ENCODE measurements around the gene VIPR2. TPM values are rescaled to one million over a fixed set of nuclear protein-coding genes. Genes with fewer than 3 reads are reported as not detected.

The VIPR2 gene
- total RNA-seq, 6 experiments from 2014 or later, result 0.15 to 0.51 (median 0.26) TPM; not detected in 2

- Histone ChIP-seq H3K4me3 (no peak overlapping the region), H3K27ac (peak overlapping the region in 1 of 3 donors; percentile 18), H3K27me3 (no peaks in the 10 kb centered on the region), H3K4me1 (no peaks in the 10 kb centered on the region), H3K9me3 (no peaks in the 10 kb centered on the region), H3K36me3 (no peaks in the 10 kb centered on the region)
- peak; percentile 30 to 55 (median 52) for ATAC-seq
- intact Hi-C loops (cut with DNase I), result no loop called here
- no peak for DNase-seq
- TF ChIP-seq POLR2A (IDR thresholded peaks at IDR 0.05), result no peak
- TF ChIP-seq CTCF (IDR thresholded peaks at IDR 0.05), result no peak
- 62% methylated on average over 10 of the region's 12 CpGs for WGBS (ENCODE audit: insufficient coverage, low coverage, low lambda C conversion rate, missing lambda C conversion rate)
These were observed 76.2 kb downstream of the VIPR2 start for GRCh38 chr7:159068488-159068811.

- intact Hi-C loops (cut with DNase I), result no loop called here
- Histone ChIP-seq H3K27ac (peak overlapping the region in 1 of 3 donors; percentile 18), H3K4me1 (no peaks in the 10 kb centered on the region), H3K27me3 (no peaks in the 10 kb centered on the region), H3K36me3 (no peaks in the 10 kb centered on the region), H3K9me3 (no peaks in the 10 kb centered on the region), H3K4me3 (no peak overlapping the region)
- ATAC-seq, result no peak
- TF ChIP-seq POLR2A (IDR thresholded peaks at IDR 0.05) (no peak), CTCF (IDR thresholded peaks at IDR 0.05) (no peak)
- no peak for DNase-seq
- WGBS (ENCODE audit: insufficient coverage, low coverage, low lambda C conversion rate, missing lambda C conversion rate), result 53% methylated on average over 2 of the region's 13 CpGs
These were observed 76.8 kb downstream of the VIPR2 start for GRCh38 chr7:159067576-159068487.

GRCh38 chr7:159066816-159067575, 77.7 kb downstream of the VIPR2 start:
- no peak for TF ChIP-seq CTCF (IDR thresholded peaks at IDR 0.05)
- TF ChIP-seq POLR2A (IDR thresholded peaks at IDR 0.05), result no peak
- Histone ChIP-seq H3K4me3 (no peak overlapping the region), H3K27ac (no peak overlapping the region), H3K36me3 (no peaks in the 10 kb centered on the region), H3K9me3 (no peaks in the 10 kb centered on the region), H3K27me3 (no peaks in the 10 kb centered on the region), H3K4me1 (no peaks in the 10 kb centered on the region)
- WGBS (ENCODE audit: insufficient coverage, low coverage, low lambda C conversion rate, missing lambda C conversion rate), result 84% methylated on average over 13 of the region's 18 CpGs
- ATAC-seq (no peak), DNase-seq (no peak)
- intact Hi-C loops (cut with DNase I), result no loop called here

GRCh38 chr7:159065852-159066480, 78.7 kb downstream of the VIPR2 start:
- Histone ChIP-seq H3K4me3 (no peak overlapping the region), H3K36me3 (no peaks in the 10 kb centered on the region), H3K4me1 (no peaks in the 10 kb centered on the region), H3K9me3 (no peaks in the 10 kb centered on the region), H3K27ac (no peak overlapping the region), H3K27me3 (no peaks in the 10 kb centered on the region)
- DNase-seq (no peak), ATAC-seq (no peak)
- WGBS (ENCODE audit: insufficient coverage, low coverage, low lambda C conversion rate, missing lambda C conversion rate), result 63% methylated on average over 2 of the region's 26 CpGs
- no peak for TF ChIP-seq CTCF (IDR thresholded peaks at IDR 0.05)
- no peak for TF ChIP-seq POLR2A (IDR thresholded peaks at IDR 0.05)
- intact Hi-C loops (cut with DNase I), result no loop called here
